GM18519 (cell line): Measurements from ENCODE around the gene DHRS12.
A peak's percentile ranks its signal among the peaks of the same experiment; 100 is the strongest.

Source experiments
- ATAC-seq: cut with Tn5 transposase; IDR thresholded peaks from one replicate; pipeline ENCODE4 v1.9.1; 2021; ENCODE audit warnings: mild to moderate bottlenecking, moderate library complexity; ENCODE audit not compliant: unreplicated experiment, low FRiP score

The DHRS12 gene

DNA sequence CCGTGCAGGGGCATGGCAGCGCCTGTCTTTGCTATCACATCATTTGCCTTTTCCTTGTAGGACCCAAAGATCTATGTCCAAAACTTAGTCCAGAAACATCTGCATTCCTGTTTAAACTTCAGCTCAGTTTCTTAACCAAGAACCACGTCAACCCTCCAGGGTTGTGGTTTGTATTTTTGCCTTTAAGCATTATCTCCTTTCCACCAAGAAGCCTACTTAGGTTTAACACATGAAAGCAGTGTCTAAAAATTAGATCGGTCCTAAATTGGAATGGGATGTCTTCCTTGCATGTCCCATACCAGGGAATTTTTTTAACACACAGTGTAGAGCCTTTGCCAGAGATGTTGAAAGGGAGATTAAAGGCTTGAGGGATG lies 38.8 kb downstream of the DHRS12 start:
- ATAC-seq = no peak

DNA sequence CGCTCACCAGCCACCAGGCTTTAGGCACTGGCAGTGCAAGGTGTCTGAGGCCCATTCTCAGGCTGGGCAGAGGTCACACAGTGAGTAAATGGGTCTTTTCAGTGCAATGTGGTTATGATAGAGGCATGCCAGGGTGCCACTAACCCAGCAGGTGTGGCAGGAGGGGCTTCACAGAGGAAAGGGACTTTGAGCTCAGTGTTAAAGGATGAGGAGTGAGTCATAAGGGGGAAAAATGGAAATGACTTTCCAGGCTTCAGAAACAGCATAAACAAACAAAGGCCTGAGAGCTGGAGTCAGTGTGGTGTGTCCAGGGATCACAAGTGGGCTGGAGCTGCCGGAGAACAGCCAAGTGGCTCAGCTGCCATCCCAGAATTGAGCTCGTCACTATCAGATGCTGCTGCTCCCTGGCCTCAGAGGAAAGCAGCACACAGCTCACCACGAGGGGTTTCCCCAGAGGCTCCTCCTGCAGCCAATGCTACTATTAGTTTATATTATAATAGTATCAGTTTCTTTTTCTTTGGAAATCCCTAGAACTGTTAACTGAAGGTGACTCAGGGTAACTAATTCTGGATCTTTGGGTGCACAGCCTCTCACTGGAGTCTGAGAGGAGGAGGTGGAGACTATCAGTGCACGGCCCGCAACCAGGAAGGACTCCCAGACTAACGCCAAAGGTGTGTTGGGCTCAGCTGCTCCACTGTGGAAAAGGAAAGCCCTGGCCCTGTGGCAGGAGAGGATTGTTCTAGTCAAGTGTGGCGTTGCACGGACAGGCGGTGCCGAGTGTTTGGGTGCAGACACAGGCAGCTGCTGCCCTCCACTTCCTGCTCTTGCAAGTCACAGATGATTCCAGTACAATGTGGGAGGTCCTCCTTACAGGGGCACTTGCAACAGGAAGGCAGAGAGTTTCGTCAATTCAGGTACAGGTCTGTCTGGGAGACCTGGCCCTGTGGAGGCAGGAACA lies 39.5 kb downstream of the DHRS12 start:
- peak; percentile 79 for ATAC-seq

DNA sequence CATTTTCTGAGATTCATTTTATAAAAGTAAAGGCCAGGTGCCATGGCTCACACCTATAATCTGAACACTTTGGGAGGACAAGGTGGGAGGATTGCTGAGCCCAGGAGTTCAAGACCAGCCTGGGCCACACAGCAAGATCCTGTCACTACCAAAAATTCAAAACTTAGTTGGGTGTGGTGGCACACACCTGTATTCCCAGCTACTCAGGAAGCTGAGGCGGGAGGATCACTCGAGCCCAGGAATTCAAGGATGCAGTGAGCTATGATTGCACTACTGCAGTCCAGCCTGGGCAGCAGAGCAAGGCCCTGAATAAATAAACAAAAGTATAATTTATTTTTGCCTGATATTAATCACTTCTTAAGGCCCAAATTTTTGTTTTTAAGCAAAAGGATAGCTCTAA lies 40.5 kb downstream of the DHRS12 start:
- no peak for ATAC-seq

DNA sequence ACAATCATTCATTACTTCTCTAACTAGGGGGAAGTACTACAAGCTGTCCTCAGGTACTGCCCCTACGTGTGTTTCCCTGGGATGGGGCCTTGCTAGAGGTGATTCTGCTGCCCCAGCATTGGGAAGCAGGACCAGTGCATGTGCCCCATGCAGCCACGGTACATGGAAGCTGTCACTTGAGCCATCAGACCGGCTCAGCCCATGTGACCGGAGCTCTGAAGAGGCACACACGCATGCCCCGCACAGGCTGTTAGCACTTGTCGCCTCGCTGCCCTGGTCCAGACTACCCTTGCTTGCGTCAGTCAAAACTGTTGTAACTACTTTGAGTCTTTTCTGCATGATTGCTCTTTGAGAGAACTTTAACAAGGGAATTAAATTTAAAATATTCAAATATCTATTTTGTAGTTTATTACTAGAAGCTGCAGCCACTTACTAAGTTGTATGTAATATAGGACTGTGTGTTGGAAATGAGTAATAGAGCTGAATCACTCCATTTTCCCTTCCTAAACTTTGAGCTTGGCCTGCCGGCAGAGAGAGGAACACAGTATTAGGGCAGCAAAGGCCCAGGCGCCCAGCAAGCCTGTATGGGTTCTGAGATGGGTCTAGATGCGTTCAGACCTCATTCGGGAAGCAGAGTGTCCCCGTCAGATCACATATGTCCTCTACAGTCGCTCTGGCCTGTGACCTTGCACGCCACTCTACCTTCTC lies 42.2 kb downstream of the DHRS12 start:
- no peak for ATAC-seq

DNA sequence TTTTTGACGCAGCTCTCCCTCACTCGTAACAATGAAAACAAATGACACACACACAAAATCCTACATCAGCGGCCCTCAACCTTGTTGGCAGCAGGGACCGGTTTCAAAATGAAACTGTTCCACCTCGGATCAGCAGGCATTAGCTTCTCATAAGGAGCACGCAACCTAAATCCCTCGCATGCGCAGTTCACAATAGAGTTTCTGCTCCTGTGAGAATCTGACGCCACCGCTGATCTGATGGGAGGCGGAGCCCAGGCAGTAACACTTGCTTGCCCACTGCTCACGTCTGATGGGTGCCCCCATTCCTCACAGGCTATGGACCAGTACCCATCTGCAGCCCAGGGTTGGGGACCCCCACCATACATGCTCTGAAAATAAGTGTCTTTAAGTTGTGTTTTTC lies 43.4 kb downstream of the DHRS12 start:
- ATAC-seq = no peak

DNA sequence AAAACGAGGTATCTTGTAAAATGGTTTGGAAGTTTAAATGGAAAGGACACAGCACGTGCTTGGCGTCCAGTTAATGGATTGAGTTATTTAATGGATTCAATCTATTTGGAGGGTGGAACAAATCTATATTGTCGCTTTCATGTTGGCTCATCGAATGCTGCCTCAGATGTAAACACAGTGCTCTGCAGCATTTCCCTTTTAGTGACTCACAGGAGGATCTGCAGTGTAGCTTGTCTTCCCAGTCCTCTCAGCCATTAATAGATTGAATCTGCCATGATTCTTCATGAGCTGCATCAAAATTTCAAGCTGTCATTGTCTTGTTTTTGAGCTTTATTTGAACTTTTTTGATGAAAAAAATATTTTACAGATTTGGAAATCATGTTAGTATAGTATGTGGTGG lies 44.7 kb downstream of the DHRS12 start:
- no peak for ATAC-seq

DNA sequence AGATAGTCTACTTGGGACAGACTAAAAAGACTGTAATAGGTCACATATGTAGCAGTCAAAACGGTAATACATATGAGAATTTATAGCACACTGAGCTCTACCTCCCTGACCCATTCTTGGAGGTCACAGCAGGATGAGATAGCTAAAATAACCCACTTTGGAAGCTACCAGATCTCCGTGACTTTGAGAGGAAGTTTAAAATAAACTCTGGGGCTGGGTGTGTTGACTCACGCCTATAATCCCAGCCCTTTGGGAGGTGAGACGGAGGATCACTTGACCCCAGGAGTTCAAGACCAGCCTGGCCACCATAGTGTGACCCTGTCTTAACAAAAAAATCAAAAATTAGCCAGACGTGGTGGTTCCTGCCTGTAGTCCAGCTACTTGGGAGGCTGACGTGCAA lies 45.3 kb downstream of the DHRS12 start:
- no peak for ATAC-seq

DNA sequence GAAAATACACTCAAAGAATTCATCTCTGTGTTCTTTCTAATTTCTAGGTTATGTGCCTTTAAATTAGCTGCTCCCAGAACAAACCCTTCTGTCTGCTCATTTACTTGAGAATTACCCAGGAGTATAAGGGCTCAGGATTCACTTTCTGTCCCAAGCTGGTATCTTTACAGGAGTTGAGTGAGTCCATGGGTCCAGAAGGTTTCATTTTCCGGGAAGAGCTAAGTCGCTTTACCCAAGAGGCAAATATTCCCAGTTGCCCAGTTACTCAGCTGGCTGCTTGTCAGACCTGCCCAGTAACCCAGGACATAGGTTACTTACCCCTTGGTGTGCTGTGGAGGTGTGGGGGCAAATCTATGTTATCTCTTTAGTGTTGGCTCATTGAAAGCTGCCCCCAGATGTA lies 47.3 kb downstream of the DHRS12 start:
- ATAC-seq = no peak

DNA sequence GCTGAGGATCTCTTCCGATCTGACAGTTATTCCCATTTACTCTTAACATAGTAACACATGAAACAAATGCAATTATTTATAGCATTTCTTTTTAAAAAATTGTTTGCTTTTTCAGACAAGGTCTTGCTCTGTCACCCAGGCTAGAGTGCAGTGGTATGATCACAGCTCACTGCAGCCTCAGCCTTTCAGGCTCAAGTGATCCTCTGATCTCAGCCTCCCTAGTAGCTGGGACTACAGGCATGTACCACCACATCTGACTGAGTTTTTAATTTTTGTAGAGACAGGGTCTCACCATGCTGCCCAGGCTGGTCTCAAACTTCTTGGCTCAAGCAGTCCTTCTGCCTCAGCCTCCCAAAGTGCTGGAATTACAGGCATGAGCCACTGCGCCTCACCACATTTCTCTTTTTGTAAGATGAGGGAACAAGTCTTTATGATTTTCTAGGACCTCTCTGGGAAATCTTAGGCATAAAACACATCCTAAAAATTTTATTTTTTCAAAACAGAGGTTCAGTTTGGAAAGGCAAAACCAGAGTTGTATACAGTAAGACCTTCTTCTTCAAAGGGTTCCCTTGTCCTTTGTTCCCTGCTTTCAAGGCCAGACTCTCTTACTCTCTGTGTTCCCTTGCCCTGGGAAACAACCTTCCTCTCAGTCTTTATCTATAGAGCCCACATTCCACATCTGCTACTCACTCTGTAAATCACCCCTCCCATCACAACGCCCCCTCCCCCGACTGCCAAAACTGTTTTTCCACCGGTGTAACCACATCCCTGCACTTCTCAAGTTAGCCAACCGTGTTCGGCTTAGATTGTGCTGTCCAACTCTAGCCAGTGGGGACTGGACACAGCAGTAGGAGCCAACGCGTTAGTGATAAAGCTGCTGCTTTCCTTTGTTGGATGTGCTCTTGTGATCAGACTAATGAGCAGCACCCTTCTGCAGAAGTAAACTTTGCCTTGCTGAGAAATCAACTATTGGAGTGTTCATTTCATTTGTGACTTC lies 56.2 kb downstream of the DHRS12 start:
- no peak for ATAC-seq

DNA sequence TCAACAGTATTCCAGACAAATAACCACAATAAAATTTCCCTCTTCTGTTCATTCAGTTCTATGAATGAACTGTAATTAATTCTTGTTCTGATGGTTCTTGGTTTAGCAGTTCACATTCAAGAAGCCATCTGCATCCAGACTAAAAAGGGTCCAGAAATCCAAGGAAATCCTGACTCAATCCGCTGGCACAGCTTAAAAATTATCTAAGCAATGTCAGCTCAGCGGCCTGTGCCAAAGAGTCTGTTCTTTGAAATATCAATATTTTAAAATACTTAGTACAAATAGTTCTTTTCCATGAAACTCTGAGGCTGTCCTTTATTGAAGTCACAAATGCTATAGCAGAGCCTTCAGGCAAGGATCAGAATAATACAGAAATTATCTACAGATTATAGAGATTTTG lies 57.2 kb downstream of the DHRS12 start:
- ATAC-seq = no peak

DNA sequence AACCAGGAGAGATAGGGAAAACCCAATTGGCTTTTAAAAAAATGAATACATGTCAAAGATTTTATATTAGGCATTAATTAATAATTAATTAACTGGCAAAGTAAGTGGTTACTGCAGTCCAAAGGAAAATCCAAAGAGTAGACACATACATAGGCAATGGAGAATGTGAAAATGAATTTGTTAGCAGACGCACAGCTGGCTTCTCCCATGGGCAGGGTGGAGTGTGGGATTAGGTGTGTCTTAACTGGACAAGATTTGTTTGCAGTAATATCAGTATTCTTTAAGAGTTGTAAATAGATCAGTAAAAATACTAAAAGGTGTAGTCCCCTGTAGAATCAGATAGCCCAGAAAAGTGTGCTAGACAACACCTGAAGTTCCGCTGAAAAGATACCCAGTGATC lies 58.7 kb downstream of the DHRS12 start:
- ATAC-seq = no peak

DNA sequence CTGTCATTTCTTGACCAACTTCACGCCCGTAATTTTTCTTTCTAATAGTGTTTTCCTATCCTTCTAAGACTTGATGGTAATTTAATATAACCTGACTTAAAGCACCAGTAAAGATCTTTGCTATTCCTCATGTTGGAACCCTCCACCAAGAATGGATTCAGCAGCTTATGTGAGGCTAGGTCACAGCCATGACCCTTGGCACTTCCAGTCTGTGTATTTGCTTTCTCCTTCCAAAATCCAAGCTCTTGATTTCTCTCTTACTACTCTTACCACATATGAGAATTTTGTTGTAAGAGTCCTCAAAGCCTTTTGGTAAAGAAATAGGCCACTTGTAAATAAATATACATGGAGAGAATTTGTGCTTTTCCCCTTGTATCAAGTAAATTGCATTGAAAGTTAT lies 61.4 kb downstream of the DHRS12 start:
- no peak for ATAC-seq

DNA sequence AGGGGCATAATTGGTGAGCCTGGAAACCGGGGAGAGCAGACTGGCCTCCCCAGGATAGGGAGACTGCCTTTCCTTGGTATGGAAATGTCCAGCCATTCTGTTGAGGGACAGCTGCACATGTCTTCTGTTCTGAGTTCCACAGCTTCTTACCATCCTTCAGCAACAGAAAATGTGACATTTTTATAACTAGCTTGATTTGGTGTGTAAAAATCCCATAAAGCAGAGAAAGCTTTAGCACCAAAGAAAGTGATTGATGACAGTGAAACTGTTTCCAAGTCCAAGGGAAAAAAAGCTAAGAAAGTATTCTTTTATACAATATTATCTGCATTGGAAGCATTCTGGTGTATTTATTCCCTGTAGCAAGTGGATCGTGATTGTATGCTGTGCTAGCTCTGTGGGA lies 61.9 kb downstream of the DHRS12 start:
- ATAC-seq = no peak

DNA sequence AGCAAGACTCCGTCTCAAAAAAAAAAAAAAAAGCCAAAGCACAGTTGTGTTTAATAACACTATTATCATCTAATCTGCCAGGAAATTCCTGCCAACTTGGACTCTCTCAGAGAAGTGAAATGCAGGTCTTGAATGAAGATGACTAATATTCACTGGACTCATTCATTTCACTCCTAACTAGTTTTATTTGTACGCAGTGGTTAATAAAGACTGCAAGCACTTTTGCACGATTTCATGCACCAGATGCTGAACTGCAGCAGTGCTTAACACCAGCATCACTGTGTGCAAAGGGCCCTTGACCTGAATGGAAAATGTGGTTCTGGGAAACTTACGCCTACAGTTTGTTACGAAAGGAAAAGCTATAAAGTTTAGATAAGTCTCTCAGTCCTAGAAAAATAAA lies 63.3 kb downstream of the DHRS12 start:
- no peak for ATAC-seq

DNA sequence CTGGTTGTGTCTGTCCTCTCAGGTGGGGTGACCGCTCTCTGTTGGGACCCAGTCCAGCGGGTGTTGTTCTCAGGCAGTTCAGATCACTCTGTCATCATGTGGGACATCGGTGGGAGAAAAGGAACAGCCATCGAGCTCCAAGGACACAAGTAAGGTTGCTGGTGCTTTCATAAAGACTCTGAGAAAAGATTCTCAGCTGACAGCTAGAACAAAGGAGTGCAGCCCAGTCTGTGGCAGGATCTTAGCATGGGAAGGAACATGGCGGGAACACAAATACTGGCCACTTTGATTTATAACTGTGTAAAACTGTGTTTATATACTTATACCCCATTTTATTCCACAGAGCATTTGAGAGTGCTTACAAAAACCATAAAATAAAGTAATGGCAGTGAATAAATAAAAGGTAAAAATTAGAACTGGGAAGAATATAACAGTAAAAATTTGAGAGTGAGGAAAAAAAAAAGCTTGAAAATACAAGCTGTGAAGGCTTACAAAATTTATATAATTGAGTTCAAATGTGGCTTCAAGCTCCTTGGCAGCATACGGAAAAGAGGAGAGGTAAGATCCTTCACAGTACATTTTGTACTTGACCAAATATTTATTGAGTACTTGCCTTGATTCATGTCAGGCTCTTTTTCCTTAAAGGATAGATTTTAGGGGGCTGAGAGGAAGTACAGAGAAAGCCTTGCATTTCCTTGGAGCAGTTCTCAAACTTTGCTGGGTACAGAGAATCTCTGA lies 64.8 kb downstream of the DHRS12 start:
- no peak for ATAC-seq

DNA sequence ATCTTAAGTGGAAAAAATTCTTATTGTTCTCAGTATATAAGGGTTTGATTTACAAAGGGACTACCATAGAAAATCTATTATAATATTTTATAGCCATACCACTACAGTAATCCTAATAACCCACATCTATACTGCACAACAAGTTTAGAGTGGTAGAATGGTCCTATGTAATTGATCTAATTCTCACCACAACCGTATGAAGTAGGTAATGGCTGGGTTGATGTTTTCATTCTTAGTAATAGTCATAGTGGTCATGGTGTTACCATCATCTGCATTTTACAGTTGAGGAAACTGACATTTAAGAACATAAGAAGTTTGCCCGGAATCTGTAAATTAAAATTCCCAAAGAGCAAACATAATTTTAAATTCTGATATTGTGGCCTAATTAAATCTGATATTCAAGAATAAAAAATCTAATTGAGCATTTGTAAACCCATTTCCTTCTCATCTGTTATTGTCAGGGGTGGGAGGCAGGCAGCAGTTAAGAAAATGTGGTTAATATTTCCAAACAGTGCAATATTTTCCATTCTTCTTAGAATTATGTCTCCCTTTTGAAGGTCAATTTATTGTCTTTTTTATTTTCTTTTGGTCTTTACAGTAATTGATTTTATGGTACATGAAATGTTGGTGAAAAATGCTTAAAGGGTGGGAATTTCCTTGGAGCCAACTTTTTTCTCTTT lies 65.6 kb downstream of the DHRS12 start:
- no peak for ATAC-seq

DNA sequence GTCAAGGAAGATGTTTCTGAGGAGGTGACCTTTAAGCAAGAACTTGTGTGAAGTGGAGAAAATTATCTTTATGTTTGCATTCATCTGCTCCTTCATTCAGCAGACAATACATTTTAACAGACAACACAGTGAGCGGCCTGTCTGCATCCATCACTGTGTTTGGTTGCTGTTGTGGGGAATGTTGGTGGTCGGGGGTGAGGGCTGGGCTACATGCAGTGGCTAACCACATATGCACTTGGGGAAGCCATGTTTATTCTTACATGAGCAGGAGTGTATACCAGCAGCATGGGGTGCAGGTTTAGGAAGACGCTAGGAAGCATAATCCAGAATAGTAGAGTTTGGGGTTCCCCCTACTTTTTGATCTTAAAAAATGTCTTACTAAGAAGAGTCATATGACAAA lies 66.4 kb downstream of the DHRS12 start:
- ATAC-seq = no peak

DNA sequence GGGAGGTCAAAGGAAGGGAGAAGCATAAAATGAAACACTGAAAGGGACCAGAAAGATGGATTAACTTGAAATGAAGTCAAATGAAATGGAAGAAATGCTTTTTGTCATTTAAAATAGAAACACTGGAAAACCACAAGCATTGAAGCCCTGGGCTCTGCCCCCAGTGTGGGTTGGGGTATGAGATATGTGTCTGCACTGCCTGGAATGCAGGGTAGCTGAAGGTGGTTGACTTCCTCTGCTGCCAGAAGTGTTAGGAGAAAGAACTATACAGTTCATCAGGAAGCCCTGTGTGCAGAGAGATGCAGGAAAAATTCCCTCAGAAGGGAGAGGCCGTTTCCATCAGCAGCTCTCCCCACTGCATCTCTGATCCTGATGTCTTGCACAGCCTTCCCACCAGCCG lies 69.2 kb downstream of the DHRS12 start:
- no peak for ATAC-seq
